Skeletal muscle tissue (tissue), 4 donors: Measurements from ENCODE around the gene BCL2A1. TPM values are rescaled to one million over a fixed set of nuclear protein-coding genes. Genes with fewer than 3 reads are reported as not detected.

ENCODE experiments used
- H3K27ac ChIP-seq: one replicate; pipeline ENCODE4 v1.7.0; 2013; ENCODE audit warnings: mild to moderate bottlenecking, low read depth, low read length, inconsistent platforms
- H3K27me3 ChIP-seq, 3 donors: one replicate each; pipeline ENCODE4 v1.7.0; 2013; ENCODE audit warnings: low read length in 3 of 3; ENCODE audit not compliant: control insufficient read depth in 3 of 3, insufficient read depth in 3 of 3
- H3K36me3 ChIP-seq, 3 donors: one replicate each; pipeline ENCODE4 v1.7.0; 2013; ENCODE audit warnings: low read length in 3 of 3; ENCODE audit not compliant: control insufficient read depth in 3 of 3, insufficient read depth in 3 of 3
- H3K4me1 ChIP-seq, 3 donors: one replicate each; pipeline ENCODE4 v1.7.0; 2013; ENCODE audit warnings: low read length in 3 of 3, mild to moderate bottlenecking in 3 of 3; ENCODE audit not compliant: control insufficient read depth in 3 of 3, insufficient read depth in 3 of 3
- H3K4me3 ChIP-seq, 3 donors: one replicate each; pipeline ENCODE4 v1.7.0; 2013; ENCODE audit warnings: low read length in 3 of 3
- H3K9ac ChIP-seq, 3 donors: one replicate each; pipeline ENCODE4 v1.7.0; 2013; ENCODE audit warnings: low read length in 3 of 3, mild to moderate bottlenecking in 3 of 3, moderate library complexity in 2 of 3, low read depth in 1 of 3
- H3K9me3 ChIP-seq, 3 donors: one replicate each; pipeline ENCODE4 v1.7.0; 2013; ENCODE audit warnings: low read length in 3 of 3; ENCODE audit not compliant: control insufficient read depth in 3 of 3
- total RNA-seq: library from RNA; depleted of rRNA; stranded (reverse); fragments of >200 nt; gene quantifications from one replicate; pipeline ENCODE4 v1.2.3, GENCODE V29; 2014
- donor health status: Osteomylitis.

BCL2A1 gene
- total RNA-seq, 1 donor from 2014 or later, result 1.0 TPM

DNA sequence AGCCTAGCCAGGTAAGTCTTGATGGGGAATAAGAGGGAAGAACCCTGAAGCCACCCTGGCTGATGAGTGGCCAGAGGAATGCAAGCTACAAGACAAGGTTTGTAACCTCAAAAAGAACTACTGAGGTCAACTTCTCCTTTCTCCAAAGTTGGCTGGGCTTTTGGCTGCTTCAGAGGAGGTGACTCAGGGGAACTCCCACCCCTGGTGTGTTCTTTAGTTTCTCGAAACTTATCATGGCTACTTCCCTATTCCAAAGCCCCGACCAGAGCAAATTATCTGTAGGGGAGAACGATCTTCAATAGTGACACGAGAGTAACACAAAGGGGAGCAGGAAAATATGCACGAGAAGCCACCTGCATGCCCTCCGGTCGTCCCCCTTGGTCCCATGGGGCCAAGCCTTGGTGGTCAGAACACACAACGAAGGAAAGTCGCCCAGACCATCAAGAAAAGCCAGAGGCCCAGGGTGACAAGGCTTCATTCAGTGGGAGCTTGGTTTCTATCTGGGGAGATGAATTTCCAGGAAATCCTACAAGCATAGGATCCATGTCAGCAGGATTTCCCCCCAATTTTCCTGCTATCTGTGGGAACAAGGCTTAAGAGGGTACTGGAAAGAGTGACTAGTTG is 6.5 kb upstream of the BCL2A1 start:
- H3K27me3 ChIP-seq, result no peaks in the 10 kb centered on the region
- H3K9me3 ChIP-seq, result no peaks in the 10 kb centered on the region
- no peak overlapping the region for H3K4me3 ChIP-seq
- H3K27ac ChIP-seq, result no peak overlapping the region
- no peaks in the 10 kb centered on the region for H3K36me3 ChIP-seq
- peaks cover 3 to 14% (median 7%) of the 10 kb centered on the region in 3 donors for H3K4me1 ChIP-seq
- H3K9ac ChIP-seq, result no peak overlapping the region

DNA sequence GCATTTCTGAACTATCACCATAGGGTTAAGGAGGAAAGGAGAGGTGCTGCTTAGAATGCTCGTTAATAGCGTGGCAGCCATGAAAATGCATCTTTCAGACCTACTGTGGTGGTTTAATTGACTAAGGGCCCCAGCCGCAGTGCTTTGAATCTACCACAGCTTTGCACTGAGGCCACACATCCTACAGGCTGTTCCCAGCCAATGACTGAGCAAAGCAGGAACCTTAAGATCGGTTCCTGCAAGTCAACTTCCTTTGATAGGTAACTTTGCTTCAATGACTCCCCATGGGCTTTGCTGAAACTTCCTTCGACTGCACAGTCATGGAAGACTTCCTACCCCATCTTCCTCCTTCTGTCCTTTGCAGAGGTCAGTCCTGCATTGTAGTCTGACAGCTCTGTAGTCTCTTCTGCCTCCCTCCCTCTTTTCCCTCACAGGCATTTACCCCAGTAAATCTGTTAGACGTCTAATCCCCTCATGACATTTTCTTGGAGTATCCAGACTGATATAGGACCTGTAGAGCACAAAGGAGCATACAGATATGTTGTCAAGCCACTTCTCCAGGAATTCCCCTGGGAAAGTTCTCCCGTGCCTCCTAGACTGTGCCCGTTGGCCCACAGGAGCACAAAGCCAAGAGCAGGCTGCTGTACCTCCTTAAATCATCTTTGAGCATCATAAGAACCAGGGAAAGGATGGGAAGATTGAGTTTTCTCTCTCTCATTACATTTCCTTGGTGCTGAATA is 2.6 kb upstream of the BCL2A1 start:
- no peaks in the 10 kb centered on the region for H3K27me3 ChIP-seq
- no peaks in the 10 kb centered on the region for H3K9me3 ChIP-seq
- H3K4me1 ChIP-seq, result peaks cover 2 to 7% (median 3%) of the 10 kb centered on the region in 3 donors
- H3K36me3 ChIP-seq, result no peaks in the 10 kb centered on the region
- no peak overlapping the region for H3K9ac ChIP-seq
- H3K27ac ChIP-seq, result no peak overlapping the region
- no peak overlapping the region for H3K4me3 ChIP-seq

DNA sequence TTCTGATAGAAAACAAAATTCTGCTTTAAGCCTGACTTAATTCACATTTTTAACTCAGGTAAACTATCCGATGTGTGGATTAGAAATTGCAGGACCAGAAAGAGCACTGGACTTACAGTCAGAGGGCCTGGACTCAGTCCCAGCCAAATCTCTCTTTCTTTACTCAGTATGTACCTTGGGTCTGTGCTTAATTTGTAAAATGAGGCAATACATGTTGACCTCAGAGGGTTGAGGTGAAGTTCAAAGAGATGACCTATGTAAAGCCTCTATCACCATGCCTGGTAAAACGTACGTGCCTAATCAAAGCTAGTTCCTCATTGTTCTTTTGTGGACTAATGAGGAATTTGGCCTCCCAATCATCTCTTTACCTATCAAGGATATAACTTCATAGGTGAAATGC is 1.9 kb upstream of the BCL2A1 start:
- H3K27me3 ChIP-seq, result no peaks in the 10 kb centered on the region
- no peak overlapping the region for H3K9ac ChIP-seq
- no peaks in the 10 kb centered on the region for H3K36me3 ChIP-seq
- H3K27ac ChIP-seq, result no peak overlapping the region
- H3K4me1 ChIP-seq, result peaks cover 0 to under 1% (median 0%) of the 10 kb centered on the region in 3 donors
- H3K4me3 ChIP-seq, result no peak overlapping the region
- H3K9me3 ChIP-seq, result no peaks in the 10 kb centered on the region

DNA sequence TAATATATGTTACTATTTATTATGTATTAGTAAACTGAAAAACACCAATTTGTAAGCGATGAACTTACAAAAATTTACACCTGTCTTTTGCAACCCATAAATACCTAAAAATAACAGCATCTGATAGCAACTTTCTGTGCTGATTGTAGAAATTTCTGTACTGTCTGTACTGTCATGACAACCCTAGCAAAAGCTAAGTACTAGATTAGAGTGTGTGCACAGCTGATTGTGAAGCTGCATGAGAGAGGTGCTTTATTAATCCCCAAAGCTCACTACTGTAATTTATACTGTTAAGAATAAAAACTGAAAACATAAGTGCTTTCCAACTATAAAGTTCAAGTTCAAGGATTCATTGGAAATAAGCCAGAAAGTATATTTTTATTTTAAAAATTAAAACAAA is 815 bp downstream of the BCL2A1 start:
- no peak overlapping the region for H3K27ac ChIP-seq
- H3K9me3 ChIP-seq, result no peaks in the 10 kb centered on the region
- H3K4me1 ChIP-seq, result no peaks in the 10 kb centered on the region
- no peak overlapping the region for H3K4me3 ChIP-seq
- H3K9ac ChIP-seq, result no peak overlapping the region
- H3K36me3 ChIP-seq, result no peaks in the 10 kb centered on the region
- H3K27me3 ChIP-seq, result no peaks in the 10 kb centered on the region

DNA sequence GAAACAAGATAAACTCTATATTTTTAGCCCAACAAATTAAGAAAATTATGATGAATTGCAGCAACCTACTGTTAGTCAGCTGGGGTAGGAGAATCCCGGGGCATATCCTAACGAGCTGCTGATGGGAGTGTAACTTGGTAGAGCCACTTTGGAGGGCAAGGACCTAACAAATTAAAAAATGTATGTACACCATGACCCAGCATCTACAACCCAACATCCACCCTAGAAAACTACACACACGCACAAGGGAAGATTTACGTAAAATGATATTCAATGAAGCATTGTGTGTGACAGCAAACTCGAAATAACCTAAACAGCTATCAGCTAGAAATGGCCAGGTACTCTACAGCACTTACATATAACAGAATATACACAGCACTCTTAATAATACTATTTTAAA is 1.9 kb downstream of the BCL2A1 start:
- no peaks in the 10 kb centered on the region for H3K36me3 ChIP-seq
- no peak overlapping the region for H3K9ac ChIP-seq
- no peak overlapping the region for H3K27ac ChIP-seq
- no peaks in the 10 kb centered on the region for H3K9me3 ChIP-seq
- no peak overlapping the region for H3K4me3 ChIP-seq
- no peaks in the 10 kb centered on the region for H3K27me3 ChIP-seq
- no peaks in the 10 kb centered on the region for H3K4me1 ChIP-seq

GRCh38 chr15:79967298-79968182 is 3.5 kb downstream of the BCL2A1 start:
- no peaks in the 10 kb centered on the region for H3K27me3 ChIP-seq
- H3K9me3 ChIP-seq, result no peaks in the 10 kb centered on the region
- no peak overlapping the region for H3K9ac ChIP-seq
- H3K36me3 ChIP-seq, result no peaks in the 10 kb centered on the region
- no peak overlapping the region for H3K27ac ChIP-seq
- no peak overlapping the region for H3K4me3 ChIP-seq
- no peaks in the 10 kb centered on the region for H3K4me1 ChIP-seq

- Histone ChIP-seq H3K4me3 (no peak overlapping the region), H3K4me1 (no peaks in the 10 kb centered on the region), H3K9me3 (no peaks in the 10 kb centered on the region), H3K36me3 (no peaks in the 10 kb centered on the region), H3K9ac (no peak overlapping the region), H3K27me3 (no peaks in the 10 kb centered on the region), H3K27ac (no peak overlapping the region)
Measured at GRCh38 chr15:79966634-79967297, 4.2 kb downstream of the BCL2A1 start.

- no peaks in the 10 kb centered on the region for H3K4me1 ChIP-seq
Measured at GRCh38 chr15:79965846-79966630, 5.0 kb downstream of the BCL2A1 start.

DNA sequence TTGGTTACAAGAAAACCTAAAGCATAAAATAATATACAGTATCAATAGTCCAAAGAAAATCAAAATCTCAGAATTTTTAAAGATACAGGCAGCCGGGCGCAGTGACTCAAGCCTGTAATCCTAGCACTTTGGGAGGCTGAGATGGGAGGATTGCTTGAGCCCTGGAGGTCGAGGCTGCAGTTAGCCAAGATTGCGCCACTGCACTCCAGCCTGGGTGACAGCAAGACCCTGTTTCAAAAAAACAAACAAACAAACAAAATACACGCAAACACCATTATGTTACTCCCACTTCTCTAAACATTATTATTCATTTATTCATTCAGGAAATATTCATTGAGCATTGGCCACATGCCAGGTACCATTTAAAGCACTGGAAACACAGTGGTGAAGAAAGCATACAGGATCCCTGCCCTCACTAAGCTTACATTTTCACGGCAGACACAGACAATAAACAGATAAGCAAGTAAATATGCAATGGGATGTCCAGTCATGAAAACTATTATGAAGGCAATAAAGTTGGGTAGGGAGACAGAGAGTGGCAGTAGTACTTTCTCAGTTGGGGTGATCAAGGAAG is 6.7 kb downstream of the BCL2A1 start:
- no peak overlapping the region for H3K4me3 ChIP-seq
- H3K27me3 ChIP-seq, result no peaks in the 10 kb centered on the region
- no peak overlapping the region for H3K27ac ChIP-seq
- H3K9ac ChIP-seq, result no peak overlapping the region
- no peaks in the 10 kb centered on the region for H3K36me3 ChIP-seq
- no peaks in the 10 kb centered on the region for H3K9me3 ChIP-seq
- H3K4me1 ChIP-seq, result no peaks in the 10 kb centered on the region

More at GRCh38 chr15:79965846-79966630, 5.0 kb downstream of the BCL2A1 start:
- no peaks in the 10 kb centered on the region for H3K9me3 ChIP-seq
- H3K27ac ChIP-seq, result no peak overlapping the region
- no peak overlapping the region for H3K9ac ChIP-seq
- no peaks in the 10 kb centered on the region for H3K36me3 ChIP-seq
- no peaks in the 10 kb centered on the region for H3K27me3 ChIP-seq
- H3K4me3 ChIP-seq, result no peak overlapping the region
